ENCODE data around the gene KLHDC7A.

DNA sequence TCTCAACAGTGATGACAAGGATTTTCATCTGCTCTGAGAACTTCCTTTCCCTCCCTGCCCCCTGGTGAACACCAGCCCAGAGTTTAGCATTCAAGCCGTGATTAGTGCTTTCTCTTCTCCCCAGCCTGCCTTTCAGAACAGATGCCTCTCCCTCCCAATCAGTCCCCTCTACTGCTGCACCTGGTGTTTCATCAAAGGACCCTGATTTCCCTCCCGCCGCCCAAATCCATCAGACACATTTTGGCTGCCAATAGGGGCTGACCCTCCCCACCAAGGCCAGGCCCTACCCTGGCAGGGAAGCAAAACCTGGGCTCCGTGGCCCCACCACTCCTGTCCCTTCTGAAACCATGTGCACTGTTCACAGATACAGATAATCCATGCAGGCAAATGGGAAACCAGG lies 34.0 kb upstream of the KLHDC7A start:
- TF ChIP-seq, protein P1, sequence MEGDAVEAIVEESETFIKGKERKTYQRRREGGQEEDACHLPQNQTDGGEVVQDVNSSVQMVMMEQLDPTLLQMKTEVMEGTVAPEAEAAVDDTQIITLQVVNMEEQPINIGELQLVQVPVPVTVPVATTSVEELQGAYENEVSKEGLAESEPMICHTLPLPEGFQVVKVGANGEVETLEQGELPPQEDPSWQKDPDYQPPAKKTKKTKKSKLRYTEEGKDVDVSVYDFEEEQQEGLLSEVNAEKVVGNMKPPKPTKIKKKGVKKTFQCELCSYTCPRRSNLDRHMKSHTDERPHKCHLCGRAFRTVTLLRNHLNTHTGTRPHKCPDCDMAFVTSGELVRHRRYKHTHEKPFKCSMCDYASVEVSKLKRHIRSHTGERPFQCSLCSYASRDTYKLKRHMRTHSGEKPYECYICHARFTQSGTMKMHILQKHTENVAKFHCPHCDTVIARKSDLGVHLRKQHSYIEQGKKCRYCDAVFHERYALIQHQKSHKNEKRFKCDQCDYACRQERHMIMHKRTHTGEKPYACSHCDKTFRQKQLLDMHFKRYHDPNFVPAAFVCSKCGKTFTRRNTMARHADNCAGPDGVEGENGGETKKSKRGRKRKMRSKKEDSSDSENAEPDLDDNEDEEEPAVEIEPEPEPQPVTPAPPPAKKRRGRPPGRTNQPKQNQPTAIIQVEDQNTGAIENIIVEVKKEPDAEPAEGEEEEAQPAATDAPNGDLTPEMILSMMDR (IDR thresholded peaks at IDR 0.05): no peak
- TF ChIP-seq ZFX (IDR thresholded peaks at IDR 0.05; ENCODE audit: borderline replicate concordance): no peak

Measured in 22Rv1 (cell line).